LNCaP clone FGC (cell line): ENCODE measurements around the gene TRIM27.

Source experiments
- DNase-seq: peaks from one replicate; pipeline ENCODE4 v3.0.0-alpha.2; 2011; ENCODE audit warnings: low read depth
- H3K4me3 ChIP-seq: 2 replicates; pipeline ENCODE4 v1.5.1; 2011; ENCODE audit warnings: mild to moderate bottlenecking, low read depth, low read length, control low read depth
- CTCF ChIP-seq: IDR thresholded peaks from 2 replicates; pipeline ENCODE4 v1.5.1; 2012; ENCODE audit warnings: mild to moderate bottlenecking; ENCODE audit not compliant: control insufficient read depth, insufficient read depth; ENCODE audit errors: extremely low read depth

The TRIM27 gene

DNA sequence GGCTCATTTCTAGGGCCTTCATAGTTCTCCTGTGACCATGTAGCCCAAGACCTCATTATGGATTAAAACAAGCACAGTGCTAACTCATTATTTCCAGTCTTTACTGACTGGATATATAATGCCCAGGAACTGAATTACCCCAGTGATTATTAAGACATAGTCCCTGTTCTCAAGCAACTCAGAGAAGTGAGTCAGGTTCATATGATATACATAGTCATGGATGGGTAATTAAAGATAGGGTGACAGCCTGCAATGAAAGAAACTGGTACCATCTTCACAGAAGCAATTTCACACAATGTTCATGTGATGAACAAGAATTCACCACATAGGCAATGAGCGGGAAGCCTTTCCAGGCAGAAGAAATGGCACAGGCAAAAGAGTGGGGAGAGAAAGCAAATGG lies 3.5 kb downstream of the TRIM27 start:
- DNase-seq, result no peak
- no peak for TF ChIP-seq CTCF
- no peak overlapping the region for H3K4me3 ChIP-seq

GRCh38 chr6:28914941-28915340 lies 8.8 kb downstream of the TRIM27 start:
- no peak for DNase-seq
- no peak for TF ChIP-seq CTCF
- H3K4me3 ChIP-seq, result no peak overlapping the region

DNA sequence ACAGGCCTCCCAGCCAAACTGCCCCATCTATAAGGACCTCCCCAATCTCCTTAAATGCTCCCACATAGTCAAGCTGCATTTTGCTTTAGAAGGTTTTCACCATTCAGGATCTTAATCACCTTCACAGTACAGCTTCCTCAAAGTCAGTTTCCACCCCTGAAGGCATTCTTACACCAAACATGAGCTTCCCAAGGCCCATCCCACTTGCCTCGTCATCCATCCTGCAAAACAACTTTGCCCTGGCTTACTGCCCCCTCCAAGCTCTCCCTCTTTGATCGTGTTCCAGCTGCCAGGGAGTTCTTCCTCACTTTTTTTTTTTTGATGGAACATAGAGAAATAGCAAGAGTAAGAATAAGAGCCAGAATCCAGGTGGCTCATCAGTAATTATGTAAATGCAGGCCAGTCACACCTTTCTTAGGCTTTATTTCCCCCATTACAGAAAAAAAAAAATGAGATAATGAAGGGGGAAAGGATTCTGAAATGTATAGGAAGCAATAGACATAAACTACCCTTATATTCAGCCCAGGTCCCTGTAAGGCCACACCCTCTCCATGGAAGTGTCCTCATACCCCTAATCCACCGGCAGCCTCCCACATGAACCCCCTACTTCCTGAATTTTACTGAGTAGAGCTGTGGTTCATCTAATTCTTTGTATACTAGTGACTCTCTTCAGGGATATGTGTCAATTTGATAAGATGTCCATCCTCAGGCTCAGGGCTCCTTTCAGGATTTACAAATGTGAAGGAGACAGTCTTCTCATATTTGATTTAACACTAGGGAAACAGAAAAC lies 12.7 kb downstream of the TRIM27 start:
- no peak for TF ChIP-seq CTCF
- no peak overlapping the region for H3K4me3 ChIP-seq
- DNase-seq, result no peak

- H3K4me3 ChIP-seq, result no peak overlapping the region
- TF ChIP-seq CTCF, result no peak
- DNase-seq, result no peak
These were observed 16.4 kb downstream of the TRIM27 start for GRCh38 chr6:28907394-28907793.

DNA sequence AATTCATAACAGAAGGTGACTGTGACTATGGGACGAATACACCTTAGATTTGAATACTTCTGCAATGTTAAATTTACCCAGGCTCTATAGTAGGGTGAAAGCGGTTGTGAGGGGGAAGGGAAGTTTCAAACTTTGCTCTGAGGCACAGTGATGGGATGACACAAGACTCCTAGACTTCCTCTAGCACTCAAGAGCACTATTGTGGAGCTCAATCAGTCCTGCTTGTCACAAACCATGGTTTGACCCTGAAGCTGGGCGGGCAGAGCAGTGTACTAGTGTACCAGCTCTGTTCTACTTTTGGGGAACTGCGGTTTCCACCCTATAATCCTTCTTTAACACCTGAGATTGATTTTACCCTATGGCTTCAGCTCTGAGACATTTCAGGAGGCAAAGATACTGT lies 17.1 kb downstream of the TRIM27 start:
- DNase-seq, result no peak

DNA sequence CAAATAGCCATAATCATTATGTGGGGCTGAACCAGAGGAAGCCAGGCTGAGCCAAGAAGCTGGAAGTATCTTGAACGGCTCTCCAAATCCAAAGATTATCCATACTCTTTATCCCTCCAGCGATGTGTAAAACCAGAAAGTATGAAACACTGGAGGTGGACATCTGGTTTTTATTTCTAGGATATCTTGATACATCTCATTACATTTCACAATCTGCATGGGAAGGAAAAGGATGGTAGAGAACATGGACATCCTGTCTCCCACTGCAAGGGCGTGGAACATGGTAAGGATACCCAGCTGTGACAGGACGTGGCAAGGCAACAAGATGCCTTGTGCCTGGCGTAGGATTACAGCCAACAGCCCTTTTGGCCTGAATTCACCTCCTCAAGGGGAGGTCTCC lies 20.1 kb downstream of the TRIM27 start:
- H3K4me3 ChIP-seq, result no peak overlapping the region
- no peak for DNase-seq
- TF ChIP-seq CTCF, result no peak

More for the DNA sequence above, 17.1 kb downstream of the TRIM27 start:
- no peak for TF ChIP-seq CTCF
- no peak overlapping the region for H3K4me3 ChIP-seq

- no peak for DNase-seq
These were observed 22.0 kb downstream of the TRIM27 start for GRCh38 chr6:28901831-28902230.

More at GRCh38 chr6:28901831-28902230, 22.0 kb downstream of the TRIM27 start:
- H3K4me3 ChIP-seq, result no peak overlapping the region
- TF ChIP-seq CTCF, result no peak
